ENCODE results near the gene PCDHAC1.

- TF ChIP-seq POLR2A (IDR thresholded peaks at IDR 0.05) (no peak), CTCF (IDR thresholded peaks at IDR 0.05 in 8 of 11, conservative IDR thresholded peaks at IDR 0.05 in 3 of 11) (no peak), POLR2AphosphoS5 (IDR thresholded peaks at IDR 0.05) (no peak)
Measured at GRCh38 chr5:140969880-140970279, 43.8 kb downstream of the PCDHAC1 start.

Data from spleen (tissue), 7 donors.